Right atrium auricular region (tissue), 2 donors: Measurements from ENCODE around the gene GPR82. TPM values are rescaled to one million over a fixed set of nuclear protein-coding genes. Genes with fewer than 3 reads are reported as not detected.
A peak's percentile ranks its signal among the peaks of the same experiment; 100 is the strongest.
"Not testable (repeated sequence)": the region's sequence is repeated elsewhere in the genome, so short reads cannot be mapped to it uniquely, and the experiment has no call there.

Experiments
- DNase-seq: peaks from one replicate; pipeline ENCODE4 v3.0.0-alpha.2; 2019; ENCODE audit warnings: low spot score
- H3K27ac ChIP-seq, 2 donors: fragments of 200-600 bp; sonication (generic); 1 replicate in 1 of 2; 2 replicates in 1 of 2; pipeline ENCODE4 v1.5.1; 2016 to 2019
- H3K27me3 ChIP-seq, 2 donors: fragments of 200-600 bp; sonication (generic); one replicate each; pipeline versions ENCODE4 v1.5.1 to v1.6.0; 2017 to 2019
- H3K36me3 ChIP-seq: fragments of 200-600 bp; sonication (generic); one replicate; pipeline ENCODE4 v1.5.1; 2016
- H3K4me1 ChIP-seq, 2 donors: fragments of 200-600 bp; sonication (generic); one replicate each; pipeline versions ENCODE4 v1.5.1 to v1.6.0; 2017 to 2019
- H3K4me3 ChIP-seq, 2 donors: fragments of 200-600 bp; sonication (generic); 1 replicate in 1 of 2; 2 replicates in 1 of 2; pipeline ENCODE4 v1.5.1; 2017 to 2019; ENCODE audit warnings: mild to moderate bottlenecking in 1 of 2, moderate library complexity in 1 of 2
- H3K9me3 ChIP-seq, 2 donors: fragments of 200-600 bp; sonication (generic); one replicate each; pipeline ENCODE4 v1.5.1; 2019
- total RNA-seq, 2 donors: library from RNA; depleted of rRNA; stranded (reverse); fragments of >200 nt; gene quantifications; one replicate each; pipeline ENCODE4 v1.1.0, GENCODE V29; 2016
- TF ChIP-seq, protein P1 (sequence below), 2 donors: fragments of 200-600 bp; sonication (generic); IDR thresholded peaks; one replicate each; pipeline ENCODE4 v1.5.1; 2019; ENCODE audit warnings: antibody characterized with exemption in 2 of 2

GPR82 gene, protein sequence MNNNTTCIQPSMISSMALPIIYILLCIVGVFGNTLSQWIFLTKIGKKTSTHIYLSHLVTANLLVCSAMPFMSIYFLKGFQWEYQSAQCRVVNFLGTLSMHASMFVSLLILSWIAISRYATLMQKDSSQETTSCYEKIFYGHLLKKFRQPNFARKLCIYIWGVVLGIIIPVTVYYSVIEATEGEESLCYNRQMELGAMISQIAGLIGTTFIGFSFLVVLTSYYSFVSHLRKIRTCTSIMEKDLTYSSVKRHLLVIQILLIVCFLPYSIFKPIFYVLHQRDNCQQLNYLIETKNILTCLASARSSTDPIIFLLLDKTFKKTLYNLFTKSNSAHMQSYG
- total RNA-seq: under 1 TPM in 1 of 2 donors, not detected in 1; 0.31 TPM

DNA sequence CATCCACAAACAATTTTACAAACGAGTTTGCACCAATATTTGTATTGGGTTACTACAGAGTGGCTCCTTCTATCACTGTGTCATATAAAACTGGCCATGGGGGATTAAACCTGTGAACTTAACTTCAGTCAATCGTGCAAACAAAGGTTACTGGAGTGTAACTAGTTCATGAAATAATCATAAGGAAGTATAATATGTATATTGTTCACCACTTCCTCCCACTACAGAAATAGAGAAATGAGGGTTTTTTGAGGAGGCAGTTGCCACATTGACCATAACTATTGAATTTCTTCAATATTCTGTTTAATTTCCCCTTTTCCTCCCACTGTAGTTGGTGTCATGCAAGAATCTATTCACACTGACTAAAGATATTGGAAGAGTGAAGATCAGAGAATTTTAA is at the start of gene GPR82:
Gene GPR82, plus strand, starts transcription at position 356 of the 400 bp plus-strand sequence. CDS start 2,846 bp downstream, outside the sequence.
- no peaks in the 10 kb centered on the region for H3K27me3 ChIP-seq
- TF ChIP-seq, protein P1, sequence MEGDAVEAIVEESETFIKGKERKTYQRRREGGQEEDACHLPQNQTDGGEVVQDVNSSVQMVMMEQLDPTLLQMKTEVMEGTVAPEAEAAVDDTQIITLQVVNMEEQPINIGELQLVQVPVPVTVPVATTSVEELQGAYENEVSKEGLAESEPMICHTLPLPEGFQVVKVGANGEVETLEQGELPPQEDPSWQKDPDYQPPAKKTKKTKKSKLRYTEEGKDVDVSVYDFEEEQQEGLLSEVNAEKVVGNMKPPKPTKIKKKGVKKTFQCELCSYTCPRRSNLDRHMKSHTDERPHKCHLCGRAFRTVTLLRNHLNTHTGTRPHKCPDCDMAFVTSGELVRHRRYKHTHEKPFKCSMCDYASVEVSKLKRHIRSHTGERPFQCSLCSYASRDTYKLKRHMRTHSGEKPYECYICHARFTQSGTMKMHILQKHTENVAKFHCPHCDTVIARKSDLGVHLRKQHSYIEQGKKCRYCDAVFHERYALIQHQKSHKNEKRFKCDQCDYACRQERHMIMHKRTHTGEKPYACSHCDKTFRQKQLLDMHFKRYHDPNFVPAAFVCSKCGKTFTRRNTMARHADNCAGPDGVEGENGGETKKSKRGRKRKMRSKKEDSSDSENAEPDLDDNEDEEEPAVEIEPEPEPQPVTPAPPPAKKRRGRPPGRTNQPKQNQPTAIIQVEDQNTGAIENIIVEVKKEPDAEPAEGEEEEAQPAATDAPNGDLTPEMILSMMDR (IDR thresholded peaks at IDR 0.05): no peak
- no peak for DNase-seq
- H3K36me3 ChIP-seq: no peaks in the 10 kb centered on the region
- no peaks in the 10 kb centered on the region for H3K4me1 ChIP-seq
- no peak within 1 kb of the TSS for H3K27ac ChIP-seq
- H3K9me3 ChIP-seq: no peaks in the 10 kb centered on the region
- no peak within 1 kb of the TSS for H3K4me3 ChIP-seq

- not testable (repeated sequence) for H3K9me3 ChIP-seq, H3K27ac ChIP-seq, H3K4me1 ChIP-seq, H3K36me3 ChIP-seq, DNase-seq, H3K27me3 ChIP-seq, H3K4me3 ChIP-seq
These were observed 47.6 kb upstream of the GPR82 start for GRCh38 chrX:41676361-41676760.

DNA sequence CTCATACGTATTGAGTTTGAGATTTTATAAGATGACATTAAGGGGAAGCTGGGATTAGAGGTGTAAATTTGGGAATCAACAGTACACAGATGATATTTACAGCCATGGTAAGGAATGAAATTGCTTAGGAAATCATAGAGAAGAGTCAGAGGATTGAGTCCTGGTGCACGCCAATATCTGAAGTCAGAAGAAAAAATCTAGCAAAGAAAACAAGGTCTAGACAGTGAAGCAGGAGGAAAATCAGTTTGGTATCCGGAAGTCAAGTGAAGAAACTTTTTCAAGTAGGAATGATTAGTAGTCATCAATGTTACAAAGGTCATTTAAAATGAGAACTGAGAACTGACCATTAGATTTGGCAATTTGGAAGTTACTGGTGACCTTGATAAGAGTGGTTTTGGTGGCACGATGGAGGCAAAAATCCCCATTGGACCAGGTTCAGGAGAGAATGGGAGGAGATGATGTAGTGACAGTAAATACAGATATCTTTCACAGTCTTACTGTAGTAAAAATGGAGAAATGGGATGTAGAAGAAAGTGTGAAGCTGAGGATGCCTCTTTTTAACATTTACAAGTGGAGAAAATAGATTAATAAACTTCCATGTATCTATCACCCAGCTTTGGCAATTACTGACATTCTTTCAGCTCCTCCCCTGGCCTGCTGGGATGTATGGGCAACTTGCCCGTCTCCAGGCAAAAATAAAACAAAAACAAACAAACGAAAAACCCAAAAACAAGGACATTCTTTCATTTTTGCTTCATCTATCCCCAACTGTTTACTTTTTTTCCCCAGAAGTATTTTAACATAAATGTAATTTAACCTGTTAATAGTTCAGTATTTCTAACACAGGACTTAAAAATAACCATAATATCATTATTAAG is 46.6 kb upstream of the GPR82 start:
- DNase-seq: no peak
- Histone ChIP-seq H3K27ac (peak overlapping the region in 1 of 2 donors; percentile 8), H3K36me3 (no peaks in the 10 kb centered on the region), H3K9me3 (no peaks in the 10 kb centered on the region), H3K27me3 (no peaks in the 10 kb centered on the region), H3K4me3 (no peak overlapping the region), H3K4me1 (no peaks in the 10 kb centered on the region)
- TF ChIP-seq, protein P1 (IDR thresholded peaks at IDR 0.05): no peak

GRCh38 chrX:41684138-41684537 is 39.8 kb upstream of the GPR82 start:
- H3K4me1 ChIP-seq: peaks cover 0 to 6% of the 10 kb centered on the region in 2 donors
- no peak overlapping the region for H3K27ac ChIP-seq
- no peak for DNase-seq
- no peaks in the 10 kb centered on the region for H3K36me3 ChIP-seq
- H3K9me3 ChIP-seq: no peaks in the 10 kb centered on the region
- no peak overlapping the region for H3K4me3 ChIP-seq
- TF ChIP-seq, protein P1 (IDR thresholded peaks at IDR 0.05): no peak
- no peaks in the 10 kb centered on the region for H3K27me3 ChIP-seq

GRCh38 chrX:41684940-41685339 is 39.0 kb upstream of the GPR82 start:
- peaks cover 0 to 6% of the 10 kb centered on the region in 2 donors for H3K4me1 ChIP-seq

More at GRCh38 chrX:41684940-41685339, 39.0 kb upstream of the GPR82 start:
- no peak overlapping the region for H3K4me3 ChIP-seq
- H3K36me3 ChIP-seq: no peaks in the 10 kb centered on the region
- no peaks in the 10 kb centered on the region for H3K27me3 ChIP-seq
- H3K27ac ChIP-seq: no peak overlapping the region
- no peak for DNase-seq
- TF ChIP-seq, protein P1 (IDR thresholded peaks at IDR 0.05): no peak
- H3K9me3 ChIP-seq: no peaks in the 10 kb centered on the region
